SK-N-SH treated with all-trans-retinoic acid at 6 μM for 48 hours (cell line): ENCODE data around the gene ME3.

Experiments used
- TSHZ2 ChIP-seq: fragments of 250-450 bp; sonication (Bioruptor Pico); IDR thresholded peaks from 2 replicates; pipeline ENCODE4 v1.5.0; 2020; ENCODE audit warnings: mild to moderate bottlenecking, moderate library complexity
- TF ChIP-seq, protein P1 (sequence below): fragments of 250-450 bp; sonication (Bioruptor Pico); IDR thresholded peaks from 2 replicates; pipeline ENCODE4 v1.8.0; 2020; ENCODE audit warnings: mild to moderate bottlenecking, moderate library complexity, borderline replicate concordance

DNA sequence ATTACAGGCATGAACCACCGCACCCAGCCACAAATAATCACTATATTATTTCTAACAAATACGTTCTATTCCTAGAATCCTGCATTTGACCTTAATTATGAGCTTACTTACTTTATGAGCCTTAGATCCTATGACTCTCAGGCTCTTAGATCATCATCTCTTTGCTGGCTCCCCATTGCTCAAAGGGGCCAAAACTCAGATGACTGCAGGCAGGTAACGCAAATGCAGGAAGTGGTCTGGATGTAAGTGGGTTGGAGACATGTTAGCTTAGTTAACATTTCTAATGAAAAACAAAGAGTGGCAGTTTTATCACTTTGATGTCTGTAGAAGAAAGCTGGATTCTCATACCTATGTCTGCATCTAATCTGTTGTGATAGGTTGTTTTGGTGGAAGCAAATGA is 274.3 kb downstream of the ME3 start:
- TF ChIP-seq, protein P1, sequence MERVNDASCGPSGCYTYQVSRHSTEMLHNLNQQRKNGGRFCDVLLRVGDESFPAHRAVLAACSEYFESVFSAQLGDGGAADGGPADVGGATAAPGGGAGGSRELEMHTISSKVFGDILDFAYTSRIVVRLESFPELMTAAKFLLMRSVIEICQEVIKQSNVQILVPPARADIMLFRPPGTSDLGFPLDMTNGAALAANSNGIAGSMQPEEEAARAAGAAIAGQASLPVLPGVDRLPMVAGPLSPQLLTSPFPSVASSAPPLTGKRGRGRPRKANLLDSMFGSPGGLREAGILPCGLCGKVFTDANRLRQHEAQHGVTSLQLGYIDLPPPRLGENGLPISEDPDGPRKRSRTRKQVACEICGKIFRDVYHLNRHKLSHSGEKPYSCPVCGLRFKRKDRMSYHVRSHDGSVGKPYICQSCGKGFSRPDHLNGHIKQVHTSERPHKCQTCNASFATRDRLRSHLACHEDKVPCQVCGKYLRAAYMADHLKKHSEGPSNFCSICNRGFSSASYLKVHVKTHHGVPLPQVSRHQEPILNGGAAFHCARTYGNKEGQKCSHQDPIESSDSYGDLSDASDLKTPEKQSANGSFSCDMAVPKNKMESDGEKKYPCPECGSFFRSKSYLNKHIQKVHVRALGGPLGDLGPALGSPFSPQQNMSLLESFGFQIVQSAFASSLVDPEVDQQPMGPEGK (CRISPR knock-in tag): no peak
- no peak for TF ChIP-seq TSHZ2 (CRISPR knock-in tag)
